HEK293 (cell line): ENCODE results near the gene ATP6V0A1.
A peak's percentile ranks its signal among the peaks of the same experiment; 100 is the strongest.

Experiments
- CTCF ChIA-PET: fragments of 350-600 bp; formaldehyde crosslinking; extraction: SDS; loops from one replicate; lab custom pipeline; 2021; ENCODE audit warnings: antibody characterized with exemption; lab: Yijun Ruan, JAX
- POLR2A ChIA-PET: fragments of 300-600 bp; formaldehyde crosslinking; extraction: SDS; loops from one replicate; lab custom pipeline; 2020; ENCODE audit warnings: antibody characterized with exemption, inconsistent platforms; lab: Yijun Ruan, JAX
- H3K27ac ChIP-seq: fragments of 200-500 bp; sonication (Bioruptor generic); 2 replicates; pipeline ENCODE4 v1.5.1; 2014; ENCODE audit warnings: low read depth, low read length, control low read depth, inconsistent platforms; ENCODE audit errors: extremely low read depth
- H3K36me3 ChIP-seq, 2 experiments: fragments of 200-500 bp in 1 of 2; sonication (Bioruptor generic) in 1 of 2; 1 replicate in 1 of 2; 2 replicates in 1 of 2; pipeline ENCODE4 v1.5.1; 2014 to 2017; ENCODE audit warnings: inconsistent platforms in 2 of 2, low read length in 2 of 2; ENCODE audit not compliant: control insufficient read depth in 2 of 2, insufficient read depth in 1 of 2
- H3K4me1 ChIP-seq: fragments of 200-500 bp; sonication (Bioruptor generic); 2 replicates; pipeline ENCODE4 v1.5.1; 2014; ENCODE audit warnings: mild to moderate bottlenecking, low read length, inconsistent platforms; ENCODE audit not compliant: control insufficient read depth, insufficient read depth
- H3K4me3 ChIP-seq: 2 replicates; pipeline ENCODE4 v1.5.1; 2011; ENCODE audit warnings: low read depth, mild to moderate bottlenecking, control low read depth, low read length, moderate library complexity
- H3K9me3 ChIP-seq: fragments of 200-500 bp; sonication (Bioruptor generic); 2 replicates; pipeline ENCODE4 v1.5.1; 2014; ENCODE audit warnings: low read depth, low read length, inconsistent platforms; ENCODE audit not compliant: control insufficient read depth, insufficient read depth
- CTCF ChIP-seq: fragments of 450-650 bp; formaldehyde crosslinking; IDR thresholded peaks from 2 replicates; pipeline ENCODE4 v1.5.1; 2016; ENCODE audit warnings: missing biosample characterization, missing genetic modification characterization
- HOXD13 ChIP-seq: sonication (generic); formaldehyde crosslinking; IDR thresholded peaks from 2 replicates; pipeline ENCODE4 v1.8.0; 2022; ENCODE audit warnings: missing genetic modification reagents, borderline replicate concordance
- INSM2 ChIP-seq: fragments of 450-650 bp; formaldehyde crosslinking; IDR thresholded peaks from 2 replicates; pipeline ENCODE4 v1.5.1; 2016; ENCODE audit warnings: missing biosample characterization, missing genetic modification characterization
- ZBTB44 ChIP-seq: fragments of 450-650 bp; IDR thresholded peaks from 2 replicates; pipeline ENCODE4 v1.5.1; 2018; ENCODE audit warnings: missing biosample characterization, mild to moderate bottlenecking, missing genetic modification characterization
- ZBTB48 ChIP-seq: fragments of 450-650 bp; formaldehyde crosslinking; IDR thresholded peaks from 2 replicates; pipeline ENCODE4 v1.5.1; 2016; ENCODE audit warnings: missing biosample characterization, missing genetic modification characterization
- ZEB2 ChIP-seq: fragments of 450-650 bp; formaldehyde crosslinking; IDR thresholded peaks from 2 replicates; pipeline ENCODE4 v1.5.1; 2016; ENCODE audit warnings: missing biosample characterization, missing genetic modification characterization
- ZFP41 ChIP-seq: fragments of 450-650 bp; formaldehyde crosslinking; IDR thresholded peaks from 2 replicates; pipeline ENCODE4 v1.5.1; 2016; ENCODE audit warnings: missing biosample characterization, missing genetic modification characterization, borderline replicate concordance
- ZNF10 ChIP-seq: fragments of 450-650 bp; formaldehyde crosslinking; IDR thresholded peaks from 2 replicates; pipeline ENCODE4 v1.5.1; 2017; ENCODE audit warnings: missing biosample characterization, missing genetic modification characterization
- ZNF121 ChIP-seq: fragments of 450-650 bp; formaldehyde crosslinking; IDR thresholded peaks from 2 replicates; pipeline ENCODE4 v1.5.1; 2016; ENCODE audit warnings: missing biosample characterization, missing genetic modification characterization
- ZNF239 ChIP-seq: fragments of 450-650 bp; formaldehyde crosslinking; IDR thresholded peaks from 2 replicates; pipeline ENCODE4 v1.5.1; 2016; ENCODE audit warnings: missing biosample characterization, missing genetic modification characterization
- ZNF362 ChIP-seq: fragments of 450-650 bp; formaldehyde crosslinking; IDR thresholded peaks from 2 replicates; pipeline ENCODE4 v1.5.1; 2016; ENCODE audit warnings: missing biosample characterization, missing genetic modification characterization
- ZNF621 ChIP-seq: fragments of 450-650 bp; formaldehyde crosslinking; IDR thresholded peaks from 2 replicates; pipeline ENCODE4 v1.5.1; 2017; ENCODE audit warnings: missing biosample characterization, missing genetic modification characterization
- ZNF626 ChIP-seq: fragments of 450-650 bp; sonication (Bioruptor Pico); formaldehyde crosslinking; IDR thresholded peaks from 2 replicates; pipeline ENCODE4 v1.5.1; 2018; ENCODE audit warnings: missing biosample characterization, missing genetic modification characterization, inconsistent platforms
- ZNF837 ChIP-seq: fragments of 450-650 bp; formaldehyde crosslinking; IDR thresholded peaks from 2 replicates; pipeline ENCODE4 v1.5.1; 2016; ENCODE audit warnings: missing biosample characterization, missing genetic modification characterization
- ZSCAN30 ChIP-seq: fragments of 450-650 bp; IDR thresholded peaks from 2 replicates; pipeline ENCODE4 v1.5.1; 2018; ENCODE audit warnings: missing biosample characterization, mild to moderate bottlenecking, missing genetic modification characterization, moderate library complexity
- ZXDB ChIP-seq: fragments of 450-650 bp; formaldehyde crosslinking; IDR thresholded peaks from 2 replicates; pipeline ENCODE4 v1.5.1; 2016; ENCODE audit warnings: missing biosample characterization, missing genetic modification characterization

Gene ATP6V0A1

GRCh38 chr17:42411361-42411760, 47.3 kb upstream of the ATP6V0A1 start:
- Histone ChIP-seq H3K27ac (no peak overlapping the region), H3K9me3 (no peaks in the 10 kb centered on the region), H3K36me3 (no peaks in the 10 kb centered on the region), H3K4me1 (0 out of 2 replicates have a peak, but pooled peaks cover 3% of the 10 kb centered on the region), H3K4me3 (no peak overlapping the region)
- CTCF ChIA-PET = interaction anchor here (0.6 to 1.2 kb wide), 2 partner anchors 28 to 301 kb away, joined by 3 to 4 read pairs; no protein-coding TSS in a partner anchor
- POLR2A ChIA-PET = interaction anchor here (0.6 to 6.3 kb wide), 4 partner anchors 12 to 394 kb away, joined by 3 to 53 read pairs (median 5); partner anchors contain the start of genes CAVIN1 and DNAJC7
- no peak for TF ChIP-seq CTCF
- TF ChIP-seq ZBTB44 = no peak
- TF ChIP-seq INSM2 = no peak
- no peak for TF ChIP-seq ZNF10 (tag by site-specific recombination)
- no peak for TF ChIP-seq ZNF621
- TF ChIP-seq ZNF239 (tag by site-specific recombination) = no peak
- TF ChIP-seq ZFP41 (tag by site-specific recombination) = no peak
- TF ChIP-seq ZSCAN30 (tag by site-specific recombination) = no peak
- TF ChIP-seq ZNF837 (tag by site-specific recombination) = no peak
- TF ChIP-seq ZNF626 = no peak

GRCh38 chr17:42411905-42412679, 46.6 kb upstream of the ATP6V0A1 start:
- Histone ChIP-seq H3K4me3 (no peak overlapping the region), H3K4me1 (0 out of 2 replicates have a peak, but pooled peaks cover 3% of the 10 kb centered on the region), H3K27ac (no peak overlapping the region), H3K9me3 (no peaks in the 10 kb centered on the region), H3K36me3 (no peaks in the 10 kb centered on the region)
- TF ChIP-seq ZEB2 (tag by site-specific recombination) (no peak), ZBTB48 (no peak), HOXD13 (CRISPR knock-in tag) (no peak), ZNF362 (tag by site-specific recombination) (peak; percentile 61; the same call in 1 of the 2 replicates), ZXDB (no peak), ZNF121 (tag by site-specific recombination) (peak; percentile 99)
- POLR2A ChIA-PET = interaction anchor here (6.3 kb wide), 1 partner anchor 11 kb away, joined by 53 read pairs; the partner anchor contains the start of gene CAVIN1
- CTCF ChIA-PET = interaction anchor here (0.7 to 1.5 kb wide), 2 partner anchors 88 to 115 kb away, joined by 3 to 4 read pairs; no protein-coding TSS in a partner anchor
